ENCODE results near the gene PKD1L1. TPM values are rescaled to one million over a fixed set of nuclear protein-coding genes. Genes with fewer than 3 reads are reported as not detected.

PKD1L1 gene
- polyA plus RNA-seq, 1 donor from 2014 or later = 2.0 TPM

DNA sequence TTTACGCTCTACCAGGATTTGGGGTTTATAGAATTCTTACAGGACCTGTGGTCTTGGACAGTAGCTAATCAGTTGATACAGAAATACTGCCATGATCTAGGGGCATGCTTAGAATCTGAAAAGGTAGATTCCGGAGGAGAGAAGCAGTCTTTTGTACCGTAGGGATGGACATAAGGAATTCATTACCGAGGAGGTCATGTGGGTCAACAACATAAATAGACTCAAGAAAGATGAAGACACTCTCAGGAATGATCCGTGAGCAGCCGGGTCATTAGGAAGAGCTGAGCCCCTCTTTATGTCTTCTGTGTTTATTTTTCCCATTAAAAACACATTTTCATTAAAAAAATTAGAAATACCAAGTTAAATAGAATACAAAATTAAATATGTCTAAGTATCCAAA, 206.3 kb downstream of the PKD1L1 start:
- H3K27ac ChIP-seq (ENCODE audit: low read length) = no peak overlapping the region
- H3K9ac ChIP-seq (ENCODE audit: low read length) = no peak overlapping the region
- H3K36me3 ChIP-seq (ENCODE audit: insufficient read depth, low read length) = no peaks in the 10 kb centered on the region
- H3K79me2 ChIP-seq (replicated peaks; ENCODE audit: insufficient read depth, low read length) = no peaks in the 10 kb centered on the region
- H2AFZ ChIP-seq (ENCODE audit: low read depth, low read length) = no peak overlapping the region
- no peaks in the 10 kb centered on the region for H3K9me2 ChIP-seq (ENCODE audit: insufficient read depth, low read length)
- no peaks in the 10 kb centered on the region for H3K9me3 ChIP-seq (ENCODE audit: low read length)
- TF ChIP-seq POLR2AphosphoS5 (IDR thresholded peaks at IDR 0.05) = no peak
- TF ChIP-seq RAD21 (conservative IDR thresholded peaks at IDR 0.05) = no peak
- no peak for TF ChIP-seq EP300 (conservative IDR thresholded peaks at IDR 0.05; ENCODE audit: poor library complexity, severe bottlenecking)
- no peak for TF ChIP-seq TAF1 (IDR thresholded peaks at IDR 0.05; ENCODE audit: low read depth)
- no peak for TF ChIP-seq MXI1 (conservative IDR thresholded peaks at IDR 0.05; ENCODE audit: poor library complexity, severe bottlenecking)
- TF ChIP-seq, protein P1, sequence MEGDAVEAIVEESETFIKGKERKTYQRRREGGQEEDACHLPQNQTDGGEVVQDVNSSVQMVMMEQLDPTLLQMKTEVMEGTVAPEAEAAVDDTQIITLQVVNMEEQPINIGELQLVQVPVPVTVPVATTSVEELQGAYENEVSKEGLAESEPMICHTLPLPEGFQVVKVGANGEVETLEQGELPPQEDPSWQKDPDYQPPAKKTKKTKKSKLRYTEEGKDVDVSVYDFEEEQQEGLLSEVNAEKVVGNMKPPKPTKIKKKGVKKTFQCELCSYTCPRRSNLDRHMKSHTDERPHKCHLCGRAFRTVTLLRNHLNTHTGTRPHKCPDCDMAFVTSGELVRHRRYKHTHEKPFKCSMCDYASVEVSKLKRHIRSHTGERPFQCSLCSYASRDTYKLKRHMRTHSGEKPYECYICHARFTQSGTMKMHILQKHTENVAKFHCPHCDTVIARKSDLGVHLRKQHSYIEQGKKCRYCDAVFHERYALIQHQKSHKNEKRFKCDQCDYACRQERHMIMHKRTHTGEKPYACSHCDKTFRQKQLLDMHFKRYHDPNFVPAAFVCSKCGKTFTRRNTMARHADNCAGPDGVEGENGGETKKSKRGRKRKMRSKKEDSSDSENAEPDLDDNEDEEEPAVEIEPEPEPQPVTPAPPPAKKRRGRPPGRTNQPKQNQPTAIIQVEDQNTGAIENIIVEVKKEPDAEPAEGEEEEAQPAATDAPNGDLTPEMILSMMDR (IDR thresholded peaks at IDR 0.05; ENCODE audit: poor library complexity, severe bottlenecking) = no peak
- no peak for TF ChIP-seq SMC3 (conservative IDR thresholded peaks at IDR 0.05; ENCODE audit: poor library complexity)
- TF ChIP-seq, protein P2, sequence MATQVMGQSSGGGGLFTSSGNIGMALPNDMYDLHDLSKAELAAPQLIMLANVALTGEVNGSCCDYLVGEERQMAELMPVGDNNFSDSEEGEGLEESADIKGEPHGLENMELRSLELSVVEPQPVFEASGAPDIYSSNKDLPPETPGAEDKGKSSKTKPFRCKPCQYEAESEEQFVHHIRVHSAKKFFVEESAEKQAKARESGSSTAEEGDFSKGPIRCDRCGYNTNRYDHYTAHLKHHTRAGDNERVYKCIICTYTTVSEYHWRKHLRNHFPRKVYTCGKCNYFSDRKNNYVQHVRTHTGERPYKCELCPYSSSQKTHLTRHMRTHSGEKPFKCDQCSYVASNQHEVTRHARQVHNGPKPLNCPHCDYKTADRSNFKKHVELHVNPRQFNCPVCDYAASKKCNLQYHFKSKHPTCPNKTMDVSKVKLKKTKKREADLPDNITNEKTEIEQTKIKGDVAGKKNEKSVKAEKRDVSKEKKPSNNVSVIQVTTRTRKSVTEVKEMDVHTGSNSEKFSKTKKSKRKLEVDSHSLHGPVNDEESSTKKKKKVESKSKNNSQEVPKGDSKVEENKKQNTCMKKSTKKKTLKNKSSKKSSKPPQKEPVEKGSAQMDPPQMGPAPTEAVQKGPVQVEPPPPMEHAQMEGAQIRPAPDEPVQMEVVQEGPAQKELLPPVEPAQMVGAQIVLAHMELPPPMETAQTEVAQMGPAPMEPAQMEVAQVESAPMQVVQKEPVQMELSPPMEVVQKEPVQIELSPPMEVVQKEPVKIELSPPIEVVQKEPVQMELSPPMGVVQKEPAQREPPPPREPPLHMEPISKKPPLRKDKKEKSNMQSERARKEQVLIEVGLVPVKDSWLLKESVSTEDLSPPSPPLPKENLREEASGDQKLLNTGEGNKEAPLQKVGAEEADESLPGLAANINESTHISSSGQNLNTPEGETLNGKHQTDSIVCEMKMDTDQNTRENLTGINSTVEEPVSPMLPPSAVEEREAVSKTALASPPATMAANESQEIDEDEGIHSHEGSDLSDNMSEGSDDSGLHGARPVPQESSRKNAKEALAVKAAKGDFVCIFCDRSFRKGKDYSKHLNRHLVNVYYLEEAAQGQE (IDR thresholded peaks at IDR 0.05; ENCODE audit: borderline replicate concordance) = no peak
- TF ChIP-seq EZH2 (IDR thresholded peaks at IDR 0.05; ENCODE audit: borderline replicate concordance, insufficient read depth, low read length, poor library complexity, severe bottlenecking) = no peak
- no peaks in the 10 kb centered on the region for H3F3A ChIP-seq (ENCODE audit: insufficient read depth, low read length, poor library complexity, severe bottlenecking)
- H3K4me3 ChIP-seq (ENCODE audit: low read length) = no peak overlapping the region
- H4K20me1 ChIP-seq (ENCODE audit: insufficient read depth) = no peaks in the 10 kb centered on the region
- no peak overlapping the region for H3K4me2 ChIP-seq (ENCODE audit: low read length)
- no peaks in the 10 kb centered on the region for H3K27me3 ChIP-seq (ENCODE audit: insufficient read depth, low read depth, low read length)

DNA sequence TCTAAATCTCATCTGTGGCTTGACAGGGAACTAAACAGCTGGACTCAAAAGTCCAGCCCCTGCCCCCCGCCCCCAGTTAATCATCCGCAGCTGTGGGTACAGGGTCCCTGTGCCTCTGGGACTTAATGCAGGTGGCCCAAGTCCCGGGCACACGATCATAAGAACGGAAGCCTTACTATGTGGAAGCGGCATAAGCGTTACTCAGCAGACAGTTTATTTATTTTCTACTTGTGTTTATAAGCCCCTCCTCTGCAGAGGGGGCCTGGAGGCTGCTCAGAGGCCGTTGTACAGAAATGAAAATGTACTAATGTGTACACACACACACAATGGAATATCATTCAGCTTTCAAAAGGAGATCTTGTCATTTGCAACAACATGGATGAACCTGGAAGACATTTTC, 208.4 kb downstream of the PKD1L1 start:
- H3K9me2 ChIP-seq (ENCODE audit: insufficient read depth, low read length) = no peaks in the 10 kb centered on the region
- H3K9me3 ChIP-seq (ENCODE audit: low read length) = no peaks in the 10 kb centered on the region
- no peaks in the 10 kb centered on the region for H3F3A ChIP-seq (ENCODE audit: insufficient read depth, low read length, poor library complexity, severe bottlenecking)
- H3K4me2 ChIP-seq (ENCODE audit: low read length) = no peak overlapping the region
- TF ChIP-seq MXI1 (conservative IDR thresholded peaks at IDR 0.05; ENCODE audit: poor library complexity, severe bottlenecking) (no peak), POLR2AphosphoS5 (IDR thresholded peaks at IDR 0.05) (no peak), TAF1 (IDR thresholded peaks at IDR 0.05; ENCODE audit: low read depth) (no peak), SMC3 (conservative IDR thresholded peaks at IDR 0.05; ENCODE audit: poor library complexity) (no peak), EZH2 (IDR thresholded peaks at IDR 0.05; ENCODE audit: borderline replicate concordance, insufficient read depth, low read length, poor library complexity, severe bottlenecking) (no peak), RAD21 (conservative IDR thresholded peaks at IDR 0.05) (no peak), EP300 (conservative IDR thresholded peaks at IDR 0.05; ENCODE audit: poor library complexity, severe bottlenecking) (no peak)
- TF ChIP-seq, protein P2 (IDR thresholded peaks at IDR 0.05; ENCODE audit: borderline replicate concordance) = no peak
- TF ChIP-seq, protein P1 (IDR thresholded peaks at IDR 0.05; ENCODE audit: poor library complexity, severe bottlenecking) = no peak
- H3K36me3 ChIP-seq (ENCODE audit: insufficient read depth, low read length) = no peaks in the 10 kb centered on the region
- H3K9ac ChIP-seq (ENCODE audit: low read length) = no peak overlapping the region
- no peak overlapping the region for H3K27ac ChIP-seq (ENCODE audit: low read length)
- H3K27me3 ChIP-seq (ENCODE audit: insufficient read depth, low read depth, low read length) = no peaks in the 10 kb centered on the region
- no peak overlapping the region for H3K4me3 ChIP-seq (ENCODE audit: low read length)
- no peaks in the 10 kb centered on the region for H3K79me2 ChIP-seq (replicated peaks; ENCODE audit: insufficient read depth, low read length)
- H2AFZ ChIP-seq (ENCODE audit: low read depth, low read length) = no peak overlapping the region
- H4K20me1 ChIP-seq (ENCODE audit: insufficient read depth) = no peaks in the 10 kb centered on the region

Data from neural cell (in vitro differentiated cells).